ENCODE measurements around the gene AMDHD2.
"Not testable (repeated sequence)": the region's sequence is repeated elsewhere in the genome, so short reads cannot be mapped to it uniquely, and the experiment has no call there.

The AMDHD2 gene

DNA sequence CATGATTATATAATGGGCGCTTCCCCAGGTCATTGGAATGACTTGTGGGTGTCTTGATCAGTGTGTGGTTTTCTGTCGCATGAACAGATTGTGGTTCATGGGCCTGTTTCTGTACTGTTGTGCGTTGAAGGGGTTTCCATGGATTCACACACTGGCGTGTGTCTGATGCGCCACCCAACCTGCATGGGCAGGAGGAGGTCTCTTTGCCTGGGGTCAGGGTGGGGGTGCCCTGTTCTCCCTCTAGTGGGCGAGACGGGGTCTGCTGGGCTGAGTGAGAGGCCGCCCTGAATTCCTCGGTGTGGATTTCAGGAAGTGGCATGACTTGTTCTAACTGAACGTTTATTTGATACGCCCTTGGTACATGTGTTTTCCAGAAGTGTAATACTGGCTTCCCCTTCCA is 60.0 kb downstream of the AMDHD2 start:
- DNase-seq (ENCODE audit: low read depth in 2 of 2): not testable (repeated sequence)

DNA sequence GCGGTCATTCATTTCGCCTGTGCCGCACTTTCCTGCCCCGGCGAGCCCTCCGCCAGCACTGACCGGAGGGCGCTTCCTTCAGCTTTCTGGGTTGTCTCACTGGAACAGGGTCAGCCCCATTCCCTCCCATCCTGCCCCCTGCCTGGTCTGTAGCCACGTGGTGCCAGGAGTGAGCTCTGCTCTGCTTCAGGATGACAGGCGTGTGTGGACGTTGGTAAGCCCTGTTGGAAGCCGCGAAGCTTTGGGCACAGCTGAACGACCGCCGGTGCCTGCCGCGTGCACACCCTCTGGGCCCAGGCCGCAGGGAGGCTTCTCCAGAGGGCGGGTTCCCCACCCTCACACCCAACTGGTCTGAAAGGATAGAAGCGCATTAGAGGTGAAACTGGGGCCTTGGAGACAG is 60.6 kb downstream of the AMDHD2 start:
- not testable (repeated sequence) for DNase-seq (ENCODE audit: low read depth in 2 of 2)
